ENCODE results near the gene ANKLE2.

ANKLE2 gene

DNA sequence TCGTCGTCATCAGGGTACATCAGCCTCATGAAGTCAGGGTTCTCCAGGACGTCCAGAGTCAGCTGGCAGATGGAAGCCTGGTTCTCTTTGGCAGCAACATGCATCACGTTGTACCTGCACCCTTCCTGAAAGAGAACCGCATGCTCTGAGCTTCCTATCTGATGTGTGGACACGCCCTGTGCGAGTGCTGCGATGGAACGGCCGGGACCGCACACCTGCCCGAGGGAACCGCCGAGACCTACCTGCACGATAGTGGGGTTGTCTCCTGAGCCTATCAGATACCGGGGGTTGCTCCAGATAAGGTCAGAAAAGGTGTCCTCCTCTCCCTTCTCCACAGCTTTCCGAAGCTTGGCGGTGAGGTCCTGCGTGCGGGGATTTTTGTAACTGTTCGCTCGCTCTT is 13.7 kb downstream of the ANKLE2 start:
- Histone ChIP-seq H3K4me2 (ENCODE audit: low read depth, low read length, poor library complexity, severe bottlenecking) (no peak overlapping the region), H3K9me2 (replicated peaks; ENCODE audit: insufficient read depth, low read length) (no peaks in the 10 kb centered on the region), H3K27me3 (ENCODE audit: low read length) (no peaks in the 10 kb centered on the region), H3K36me3 (ENCODE audit: low read length) (peaks cover 45% of the 10 kb centered on the region), H2AFZ (ENCODE audit: low read depth, low read length, severe bottlenecking) (no peak overlapping the region), H3K9me3 (ENCODE audit: insufficient read depth, low read length) (no peaks in the 10 kb centered on the region), H4K20me1 (ENCODE audit: low read depth, low read length) (peaks cover 17% of the 10 kb centered on the region; the same call in 1 of the 2 replicates), H3K27ac (ENCODE audit: low read depth, low read length) (no peak overlapping the region), H3K4me3 (ENCODE audit: insufficient read depth, low read length, poor library complexity, severe bottlenecking) (no peak overlapping the region), H3K79me2 (ENCODE audit: insufficient read depth, low read length) (peaks cover 65% of the 10 kb centered on the region), H3K9ac (ENCODE audit: low read length) (no peak overlapping the region), H3F3A (ENCODE audit: insufficient read depth) (0 out of 2 replicates have a peak, but pooled peaks cover 2% of the 10 kb centered on the region)
- TF ChIP-seq EZH2phosphoT487 (conservative IDR thresholded peaks at IDR 0.05; ENCODE audit: low read length) = no peak
- TF ChIP-seq, protein P1, sequence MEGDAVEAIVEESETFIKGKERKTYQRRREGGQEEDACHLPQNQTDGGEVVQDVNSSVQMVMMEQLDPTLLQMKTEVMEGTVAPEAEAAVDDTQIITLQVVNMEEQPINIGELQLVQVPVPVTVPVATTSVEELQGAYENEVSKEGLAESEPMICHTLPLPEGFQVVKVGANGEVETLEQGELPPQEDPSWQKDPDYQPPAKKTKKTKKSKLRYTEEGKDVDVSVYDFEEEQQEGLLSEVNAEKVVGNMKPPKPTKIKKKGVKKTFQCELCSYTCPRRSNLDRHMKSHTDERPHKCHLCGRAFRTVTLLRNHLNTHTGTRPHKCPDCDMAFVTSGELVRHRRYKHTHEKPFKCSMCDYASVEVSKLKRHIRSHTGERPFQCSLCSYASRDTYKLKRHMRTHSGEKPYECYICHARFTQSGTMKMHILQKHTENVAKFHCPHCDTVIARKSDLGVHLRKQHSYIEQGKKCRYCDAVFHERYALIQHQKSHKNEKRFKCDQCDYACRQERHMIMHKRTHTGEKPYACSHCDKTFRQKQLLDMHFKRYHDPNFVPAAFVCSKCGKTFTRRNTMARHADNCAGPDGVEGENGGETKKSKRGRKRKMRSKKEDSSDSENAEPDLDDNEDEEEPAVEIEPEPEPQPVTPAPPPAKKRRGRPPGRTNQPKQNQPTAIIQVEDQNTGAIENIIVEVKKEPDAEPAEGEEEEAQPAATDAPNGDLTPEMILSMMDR (IDR thresholded peaks at IDR 0.05; ENCODE audit: insufficient read depth, low read length, poor library complexity, severe bottlenecking) = no peak

DNA sequence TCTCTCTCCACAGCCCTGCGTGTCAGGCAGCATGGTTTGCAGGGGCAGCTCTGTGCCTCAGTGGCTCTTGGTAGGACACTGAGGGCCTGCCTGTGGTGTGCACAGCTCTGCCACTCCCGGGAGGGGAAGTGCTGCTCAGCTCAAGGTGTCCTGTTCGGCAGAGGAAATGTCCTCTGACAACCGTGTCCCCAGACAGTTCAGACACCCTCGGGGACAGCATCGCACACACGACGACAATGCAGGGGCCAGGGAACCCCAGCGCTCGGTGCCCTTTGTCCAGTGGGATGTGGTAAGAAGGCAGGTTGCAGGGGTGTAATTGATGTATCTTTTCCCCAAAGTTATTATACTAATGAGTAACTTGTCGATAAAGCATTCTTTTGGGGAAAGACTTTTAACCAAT is 14.2 kb downstream of the ANKLE2 start:
- 0 out of 2 replicates have a peak, but pooled peaks cover 2% of the 10 kb centered on the region for H3F3A ChIP-seq (ENCODE audit: insufficient read depth)
- H3K9ac ChIP-seq (ENCODE audit: low read length) = no peak overlapping the region
- H3K36me3 ChIP-seq (ENCODE audit: low read length) = peaks cover 44% of the 10 kb centered on the region
- no peaks in the 10 kb centered on the region for H3K9me3 ChIP-seq (ENCODE audit: insufficient read depth, low read length)
- no peak overlapping the region for H3K4me2 ChIP-seq (ENCODE audit: low read depth, low read length, poor library complexity, severe bottlenecking)
- H3K79me2 ChIP-seq (ENCODE audit: insufficient read depth, low read length) = peaks cover 63% of the 10 kb centered on the region
- no peak overlapping the region for H3K27ac ChIP-seq (ENCODE audit: low read depth, low read length)
- no peaks in the 10 kb centered on the region for H3K9me2 ChIP-seq (replicated peaks; ENCODE audit: insufficient read depth, low read length)
- no peak for TF ChIP-seq EZH2phosphoT487 (conservative IDR thresholded peaks at IDR 0.05; ENCODE audit: low read length)
- TF ChIP-seq, protein P1 (IDR thresholded peaks at IDR 0.05; ENCODE audit: insufficient read depth, low read length, poor library complexity, severe bottlenecking) = no peak
- H3K27me3 ChIP-seq (ENCODE audit: low read length) = no peaks in the 10 kb centered on the region
- H2AFZ ChIP-seq (ENCODE audit: low read depth, low read length, severe bottlenecking) = no peak overlapping the region
- H3K4me3 ChIP-seq (ENCODE audit: insufficient read depth, low read length, poor library complexity, severe bottlenecking) = no peak overlapping the region
- H4K20me1 ChIP-seq (ENCODE audit: low read depth, low read length) = peaks cover 16% of the 10 kb centered on the region; the same call in 1 of the 2 replicates

DNA sequence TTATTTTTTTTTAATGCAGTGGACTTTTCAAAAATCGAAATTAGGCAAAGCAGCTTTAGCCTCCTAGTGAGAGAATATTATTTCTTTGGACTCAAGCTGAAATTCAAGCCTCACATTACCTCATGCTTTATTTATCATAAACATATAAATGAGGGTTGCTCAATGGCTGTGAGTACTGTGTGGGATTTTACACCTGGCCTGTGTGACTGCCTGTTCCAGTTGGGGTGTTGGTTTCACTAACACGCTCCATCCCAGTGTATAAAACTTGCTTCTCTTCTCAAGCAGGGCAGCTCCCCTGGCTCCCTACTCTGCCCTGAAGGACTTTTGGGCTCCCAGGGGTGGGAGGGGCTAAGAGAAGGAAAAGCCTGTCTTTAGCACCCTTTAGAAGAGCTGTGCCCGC is 15.0 kb downstream of the ANKLE2 start:
- Histone ChIP-seq H3K9me3 (ENCODE audit: insufficient read depth, low read length) (no peaks in the 10 kb centered on the region), H3K36me3 (ENCODE audit: low read length) (peaks cover 48% of the 10 kb centered on the region)

More for the DNA sequence above, 15.0 kb downstream of the ANKLE2 start:
- Histone ChIP-seq H3K27ac (ENCODE audit: low read depth, low read length) (no peak overlapping the region), H3F3A (ENCODE audit: insufficient read depth) (0 out of 2 replicates have a peak, but pooled peaks cover 2% of the 10 kb centered on the region), H4K20me1 (ENCODE audit: low read depth, low read length) (peaks cover 16% of the 10 kb centered on the region; the same call in 1 of the 2 replicates), H3K9me2 (replicated peaks; ENCODE audit: insufficient read depth, low read length) (no peaks in the 10 kb centered on the region), H3K27me3 (ENCODE audit: low read length) (no peaks in the 10 kb centered on the region), H3K4me3 (ENCODE audit: insufficient read depth, low read length, poor library complexity, severe bottlenecking) (no peak overlapping the region), H3K4me2 (ENCODE audit: low read depth, low read length, poor library complexity, severe bottlenecking) (no peak overlapping the region), H3K79me2 (ENCODE audit: insufficient read depth, low read length) (peaks cover 59% of the 10 kb centered on the region), H2AFZ (ENCODE audit: low read depth, low read length, severe bottlenecking) (no peak overlapping the region), H3K9ac (ENCODE audit: low read length) (no peak overlapping the region)
- TF ChIP-seq, protein P1 (IDR thresholded peaks at IDR 0.05; ENCODE audit: insufficient read depth, low read length, poor library complexity, severe bottlenecking) = no peak

All from SU-DHL-6 (cell line).